K562 (cell line): Measurements from ENCODE around the gene BRWD1. TPM values are rescaled to one million over a fixed set of nuclear protein-coding genes. Genes with fewer than 3 reads are reported as not detected.

ENCODE experiments used
- EWSR1 ChIP-seq: fragments of 450-650 bp; IDR thresholded peaks from 2 replicates; pipeline ENCODE4 v1.6.1; 2018; ENCODE audit warnings: borderline replicate concordance, mild to moderate bottlenecking, low read depth, moderate library complexity; ENCODE audit not compliant: partially characterized antibody
- GABPB2 ChIP-seq: fragments of 250-450 bp; sonication (Bioruptor Pico); conservative IDR thresholded peaks from 2 replicates; pipeline ENCODE4 v1.5.1; 2021; ENCODE audit warnings: mild to moderate bottlenecking
- GATA2 ChIP-seq: sonication (generic); formaldehyde crosslinking; IDR thresholded peaks from 2 replicates; pipeline ENCODE4 v1.4.0; 2020; ENCODE audit warnings: mild to moderate bottlenecking, missing genetic modification reagents
- HSF4 ChIP-seq: fragments of 250-450 bp; sonication (Bioruptor Pico); IDR thresholded peaks from 2 replicates; pipeline ENCODE4 v2.1.2; 2022; ENCODE audit warnings: mild to moderate bottlenecking, moderate library complexity, borderline replicate concordance
- KDM2B ChIP-seq: fragments of 250-450 bp; sonication (Bioruptor Pico); IDR thresholded peaks from 2 replicates; pipeline ENCODE4 v1.8.0; 2021; ENCODE audit warnings: mild to moderate bottlenecking, moderate library complexity
- MCM2 ChIP-seq: fragments of 450-650 bp; IDR thresholded peaks from 2 replicates; pipeline ENCODE4 v1.6.1; 2017; ENCODE audit warnings: low read depth, mild to moderate bottlenecking
- NR4A1 ChIP-seq, 2 experiments: fragments of 250-450 bp in 1 of 2; fragments of 450-650 bp in 1 of 2; sonication (Bioruptor Pico) in 1 of 2; IDR thresholded peaks; 2 replicates each; pipeline versions ENCODE4 v1.4.0 to v1.6.1; 2016 to 2020; ENCODE audit warnings: mild to moderate bottlenecking in 2 of 2, missing compliant biosample characterization in 1 of 2, missing genetic modification characterization in 1 of 2, moderate library complexity in 1 of 2
- POLR2AphosphoS2 ChIP-seq: IDR thresholded peaks from 2 replicates; pipeline ENCODE4 v1.6.1; 2012; ENCODE audit warnings: low read length, improper control_type of control experiment
- PTRF ChIP-seq: fragments of 450-650 bp; IDR thresholded peaks from 2 replicates; pipeline ENCODE4 v1.6.1; 2016; ENCODE audit warnings: mild to moderate bottlenecking, missing genetic modification characterization, missing compliant biosample characterization
- SAFB ChIP-seq: fragments of 200-400 bp; formaldehyde crosslinking; IDR thresholded peaks from 2 replicates; pipeline ENCODE4 v1.6.1; 2017; ENCODE audit warnings: low read depth, low read length, borderline replicate concordance
- SOX6 ChIP-seq: fragments of 450-650 bp; IDR thresholded peaks from 2 replicates; pipeline ENCODE4 v1.6.1; 2014; ENCODE audit warnings: mild to moderate bottlenecking
- TCF7 ChIP-seq: sonication (generic); IDR thresholded peaks from 2 replicates; pipeline ENCODE4 v1.6.1; 2016; ENCODE audit warnings: antibody characterized with exemption, borderline replicate concordance
- ZKSCAN3 ChIP-seq: fragments of 250-450 bp; sonication (Bioruptor Pico); IDR thresholded peaks from 2 replicates; pipeline ENCODE4 v1.4.0; 2020
- polyA plus RNA-seq, 8 experiments: library from polyadenylated mRNA; depleted of rRNA in 4 of 8; stranded (reverse) in 5 of 8; unstranded in 3 of 8; fragments of >200 nt; fragmentation: Nextera tagmentation in 2 of 8; fragmentation: Illumina TruSeq in 1 of 8; extraction: Ambion mirVana in 2 of 8; extraction: Trizol in 1 of 8; gene quantifications; 2 replicates each; pipeline versions ENCODE4 v1.2.1 to v1.2.3, GENCODE V29; 2011 to 2014; ENCODE audit warnings: inconsistent platforms in 1 of 8, missing spikeins in 1 of 8
- total RNA-seq, 7 experiments: library from RNA; depleted of rRNA in 6 of 7; stranded (reverse); fragments of >200 nt in 6 of 7; fragmentation: Illumina TruSeq in 2 of 7; extraction: Trizol in 2 of 7; gene quantifications; 2 replicates each; pipeline versions ENCODE4 v1.2.1 to v1.2.3, GENCODE V29; 2011 to 2021; ENCODE audit warnings: low replicate concordance in 1 of 7
- TF ChIP-seq, protein P1 (sequence below): fragments of 250-450 bp; sonication (Bioruptor Pico); IDR thresholded peaks from 2 replicates; pipeline ENCODE4 v1.5.0; 2021
- TF ChIP-seq, protein P2 (sequence below): fragments of 450-650 bp; IDR thresholded peaks from 2 replicates; pipeline ENCODE4 v1.7.0; 2016; ENCODE audit warnings: borderline replicate concordance
- TF ChIP-seq, protein P3 (sequence below): sonication (generic); formaldehyde crosslinking; IDR thresholded peaks from 2 replicates; pipeline ENCODE4 v1.8.0; 2023; ENCODE audit warnings: mild to moderate bottlenecking, missing genetic modification reagents

The BRWD1 gene
- total and polyA plus RNA-seq, 9 of the 15 experiments (the other 6 are each of a cell fraction or from before 2014, with no cell fraction given), result 10.1 to 60.2 (median 34.1) TPM

DNA sequence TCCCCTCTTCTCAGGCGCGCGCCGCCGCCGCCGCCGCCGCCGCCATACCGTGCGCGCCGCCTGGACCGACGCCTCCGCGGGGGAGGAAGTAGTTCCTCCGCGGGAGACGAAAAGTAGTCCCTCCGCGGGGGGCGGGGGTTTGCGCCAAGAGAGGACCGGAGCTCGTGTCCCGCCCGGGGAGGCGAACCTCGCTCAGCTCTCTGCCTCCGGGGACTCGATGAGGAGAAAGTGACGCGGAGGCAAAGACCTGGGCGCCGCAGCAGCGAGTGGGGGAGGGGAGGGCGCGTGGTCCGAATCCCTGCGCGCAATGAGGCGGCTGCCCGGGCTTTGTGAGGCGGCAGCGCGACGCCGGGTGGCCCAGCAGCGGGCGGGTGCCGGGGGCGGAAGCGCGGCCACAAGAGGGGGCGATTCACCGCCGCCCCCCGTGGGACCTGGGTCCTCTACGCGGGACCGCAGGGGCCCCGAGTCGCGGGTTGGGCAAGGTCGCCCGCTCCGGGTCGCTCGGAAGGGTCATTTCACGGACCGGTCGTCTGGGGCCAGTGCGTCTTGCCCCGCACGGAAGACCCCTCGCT is at the start of gene BRWD1 (continued):
- TF ChIP-seq, protein P1, sequence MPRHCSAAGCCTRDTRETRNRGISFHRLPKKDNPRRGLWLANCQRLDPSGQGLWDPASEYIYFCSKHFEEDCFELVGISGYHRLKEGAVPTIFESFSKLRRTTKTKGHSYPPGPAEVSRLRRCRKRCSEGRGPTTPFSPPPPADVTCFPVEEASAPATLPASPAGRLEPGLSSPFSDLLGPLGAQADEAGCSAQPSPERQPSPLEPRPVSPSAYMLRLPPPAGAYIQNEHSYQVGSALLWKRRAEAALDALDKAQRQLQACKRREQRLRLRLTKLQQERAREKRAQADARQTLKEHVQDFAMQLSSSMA (CRISPR knock-in tag), result no peak
- TF ChIP-seq HSF4 (CRISPR knock-in tag) (no peak), GABPB2 (CRISPR knock-in tag) (no peak; the same call in 1 of the 2 replicates), PTRF (no peak), EWSR1 (no peak), TCF7 (0 out of 2 replicates have a peak, but pooled peaks have one; percentile 38), NR4A1 (CRISPR knock-in tag; IDR thresholded peaks at IDR 0.05) (peak; percentile 79; the same call in 1 of the 2 replicates), NR4A1 (tag; IDR thresholded peaks at IDR 0.05) (peak; percentile 96), SOX6 (peak; percentile 69), MCM2 (no peak), ZKSCAN3 (no peak), GATA2 (CRISPR knock-in tag) (no peak), SAFB (peak; percentile 61; the same call in 1 of the 2 replicates), KDM2B (CRISPR knock-in tag) (peak; percentile 42; the same call in 1 of the 2 replicates), POLR2AphosphoS2 (no peak)
- TF ChIP-seq, protein P2, sequence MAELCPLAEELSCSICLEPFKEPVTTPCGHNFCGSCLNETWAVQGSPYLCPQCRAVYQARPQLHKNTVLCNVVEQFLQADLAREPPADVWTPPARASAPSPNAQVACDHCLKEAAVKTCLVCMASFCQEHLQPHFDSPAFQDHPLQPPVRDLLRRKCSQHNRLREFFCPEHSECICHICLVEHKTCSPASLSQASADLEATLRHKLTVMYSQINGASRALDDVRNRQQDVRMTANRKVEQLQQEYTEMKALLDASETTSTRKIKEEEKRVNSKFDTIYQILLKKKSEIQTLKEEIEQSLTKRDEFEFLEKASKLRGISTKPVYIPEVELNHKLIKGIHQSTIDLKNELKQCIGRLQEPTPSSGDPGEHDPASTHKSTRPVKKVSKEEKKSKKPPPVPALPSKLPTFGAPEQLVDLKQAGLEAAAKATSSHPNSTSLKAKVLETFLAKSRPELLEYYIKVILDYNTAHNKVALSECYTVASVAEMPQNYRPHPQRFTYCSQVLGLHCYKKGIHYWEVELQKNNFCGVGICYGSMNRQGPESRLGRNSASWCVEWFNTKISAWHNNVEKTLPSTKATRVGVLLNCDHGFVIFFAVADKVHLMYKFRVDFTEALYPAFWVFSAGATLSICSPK, result peak; percentile 50; the same call in 1 of the 2 replicates
- TF ChIP-seq, protein P3, sequence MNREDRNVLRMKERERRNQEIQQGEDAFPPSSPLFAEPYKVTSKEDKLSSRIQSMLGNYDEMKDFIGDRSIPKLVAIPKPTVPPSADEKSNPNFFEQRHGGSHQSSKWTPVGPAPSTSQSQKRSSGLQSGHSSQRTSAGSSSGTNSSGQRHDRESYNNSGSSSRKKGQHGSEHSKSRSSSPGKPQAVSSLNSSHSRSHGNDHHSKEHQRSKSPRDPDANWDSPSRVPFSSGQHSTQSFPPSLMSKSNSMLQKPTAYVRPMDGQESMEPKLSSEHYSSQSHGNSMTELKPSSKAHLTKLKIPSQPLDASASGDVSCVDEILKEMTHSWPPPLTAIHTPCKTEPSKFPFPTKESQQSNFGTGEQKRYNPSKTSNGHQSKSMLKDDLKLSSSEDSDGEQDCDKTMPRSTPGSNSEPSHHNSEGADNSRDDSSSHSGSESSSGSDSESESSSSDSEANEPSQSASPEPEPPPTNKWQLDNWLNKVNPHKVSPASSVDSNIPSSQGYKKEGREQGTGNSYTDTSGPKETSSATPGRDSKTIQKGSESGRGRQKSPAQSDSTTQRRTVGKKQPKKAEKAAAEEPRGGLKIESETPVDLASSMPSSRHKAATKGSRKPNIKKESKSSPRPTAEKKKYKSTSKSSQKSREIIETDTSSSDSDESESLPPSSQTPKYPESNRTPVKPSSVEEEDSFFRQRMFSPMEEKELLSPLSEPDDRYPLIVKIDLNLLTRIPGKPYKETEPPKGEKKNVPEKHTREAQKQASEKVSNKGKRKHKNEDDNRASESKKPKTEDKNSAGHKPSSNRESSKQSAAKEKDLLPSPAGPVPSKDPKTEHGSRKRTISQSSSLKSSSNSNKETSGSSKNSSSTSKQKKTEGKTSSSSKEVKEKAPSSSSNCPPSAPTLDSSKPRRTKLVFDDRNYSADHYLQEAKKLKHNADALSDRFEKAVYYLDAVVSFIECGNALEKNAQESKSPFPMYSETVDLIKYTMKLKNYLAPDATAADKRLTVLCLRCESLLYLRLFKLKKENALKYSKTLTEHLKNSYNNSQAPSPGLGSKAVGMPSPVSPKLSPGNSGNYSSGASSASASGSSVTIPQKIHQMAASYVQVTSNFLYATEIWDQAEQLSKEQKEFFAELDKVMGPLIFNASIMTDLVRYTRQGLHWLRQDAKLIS (CRISPR knock-in tag), result peak; percentile 82
